ENCODE measurements around the gene MYRF. TPM values are rescaled to one million over a fixed set of nuclear protein-coding genes. Genes with fewer than 3 reads are reported as not detected.

Gene MYRF
- total and polyA plus RNA-seq, 2 donors from 2014 or later = 6.0 to 36.3 TPM

- FAIRE-seq (no peak), DNase-seq (peak in 1 of 5 donors; percentile 67)
- intact Hi-C loops (cut with DNase I) = no loop called here
- Histone ChIP-seq H3K9ac (ENCODE audit: low read length in 3 of 3) (no peak overlapping the region), H3K9me3 (ENCODE audit: control insufficient read depth in 2 of 3, insufficient read depth in 1 of 3, low read length in 3 of 3) (no peaks in the 10 kb centered on the region), H3K4me3 (ENCODE audit: low read length in 3 of 3) (no peak overlapping the region), H3K27me3 (ENCODE audit: control insufficient read depth, insufficient read depth, low read length) (no peaks in the 10 kb centered on the region), H3K4me1 (ENCODE audit: control insufficient read depth in 2 of 3, insufficient read depth in 2 of 3, low read depth in 1 of 3, low read length in 3 of 3) (peaks cover 0 to 3% (median 0%) of the 10 kb centered on the region in 3 donors), H3K27ac (ENCODE audit: low read depth in 2 of 2, low read length in 2 of 2) (no peak overlapping the region), H3K36me3 (ENCODE audit: control insufficient read depth in 2 of 3, insufficient read depth in 3 of 3, low read length in 3 of 3) (no peaks in the 10 kb centered on the region)
- TF ChIP-seq CTCF (IDR thresholded peaks at IDR 0.05; ENCODE audit: borderline replicate concordance, extremely low read depth, insufficient read depth) = no peak
These were observed 24.1 kb upstream of the MYRF start for GRCh38 chr11:61728066-61728939.

GRCh38 chr11:61728940-61729219, 23.6 kb upstream of the MYRF start:
- Histone ChIP-seq H3K4me3 (ENCODE audit: low read length in 3 of 3) (no peak overlapping the region), H3K36me3 (ENCODE audit: control insufficient read depth in 2 of 3, insufficient read depth in 3 of 3, low read length in 3 of 3) (no peaks in the 10 kb centered on the region), H3K9me3 (ENCODE audit: control insufficient read depth in 2 of 3, insufficient read depth in 1 of 3, low read length in 3 of 3) (no peaks in the 10 kb centered on the region), H3K27ac (ENCODE audit: low read depth in 2 of 2, low read length in 2 of 2) (no peak overlapping the region), H3K27me3 (ENCODE audit: control insufficient read depth, insufficient read depth, low read length) (no peaks in the 10 kb centered on the region), H3K4me1 (ENCODE audit: control insufficient read depth in 2 of 3, insufficient read depth in 2 of 3, low read depth in 1 of 3, low read length in 3 of 3) (peaks cover 0 to 3% (median 0%) of the 10 kb centered on the region in 3 donors), H3K9ac (ENCODE audit: low read length in 3 of 3) (no peak overlapping the region)
- TF ChIP-seq CTCF (IDR thresholded peaks at IDR 0.05; ENCODE audit: borderline replicate concordance, extremely low read depth, insufficient read depth) = no peak
- FAIRE-seq (no peak), DNase-seq (peak in 1 of 5 donors; percentile 73)
- intact Hi-C loops (cut with DNase I) = no loop called here

- Histone ChIP-seq H3K36me3 (ENCODE audit: control insufficient read depth in 2 of 3, insufficient read depth in 3 of 3, low read length in 3 of 3) (no peaks in the 10 kb centered on the region), H3K4me1 (ENCODE audit: control insufficient read depth in 2 of 3, insufficient read depth in 2 of 3, low read depth in 1 of 3, low read length in 3 of 3) (peaks cover 0 to 3% (median 0%) of the 10 kb centered on the region in 3 donors), H3K27me3 (ENCODE audit: control insufficient read depth, insufficient read depth, low read length) (no peaks in the 10 kb centered on the region), H3K9me3 (ENCODE audit: control insufficient read depth in 2 of 3, insufficient read depth in 1 of 3, low read length in 3 of 3) (no peaks in the 10 kb centered on the region), H3K27ac (ENCODE audit: low read depth in 2 of 2, low read length in 2 of 2) (no peak overlapping the region), H3K4me3 (ENCODE audit: low read length in 3 of 3) (no peak overlapping the region), H3K9ac (ENCODE audit: low read length in 3 of 3) (no peak overlapping the region)
- DNase-seq = peak in 1 of 5 donors; percentile 72
- no peak for FAIRE-seq
- intact Hi-C loops (cut with DNase I) = loop anchor here (5.0 kb wide), 1 partner anchor 48 kb away; the partner anchor contains the start of gene DAGLA
- no peak for TF ChIP-seq CTCF (IDR thresholded peaks at IDR 0.05; ENCODE audit: borderline replicate concordance, extremely low read depth, insufficient read depth)
These were observed 22.0 kb upstream of the MYRF start for GRCh38 chr11:61730240-61730994.
